ENCODE measurements around the gene XRN1. TPM values are rescaled to one million over a fixed set of nuclear protein-coding genes. Genes with fewer than 3 reads are reported as not detected.
"Not testable (repeated sequence)": the region's sequence is repeated elsewhere in the genome, so short reads cannot be mapped to it uniquely, and the experiment has no call there.

The XRN1 gene
- total RNA-seq, 1 donor, result 57.5 TPM

GRCh38 chr3:142445816-142446254 is 2.0 kb downstream of the XRN1 start:
- H2AFZ ChIP-seq (ENCODE audit: low read length), result no peak overlapping the region
- H3K9me3 ChIP-seq (ENCODE audit: low read depth, low read length), result no peaks in the 10 kb centered on the region
- peaks cover 13% of the 10 kb centered on the region for H3K4me1 ChIP-seq (ENCODE audit: insufficient read depth, low read length)
- peak; percentile 88 for DNase-seq (ENCODE audit: insufficient read length, low spot score, missing footprints)
- peaks cover 66% of the 10 kb centered on the region for H3K79me2 ChIP-seq (ENCODE audit: insufficient read depth, low read length)
- H3K27ac ChIP-seq (ENCODE audit: low read depth, low read length), result peak overlapping the region; percentile 98
- TF ChIP-seq CTCF (IDR thresholded peaks at IDR 0.05; ENCODE audit: extremely low read depth, low read depth, low read length), result no peak
- no peaks in the 10 kb centered on the region for H3K27me3 ChIP-seq (ENCODE audit: insufficient read depth, low read length)
- peaks cover 4% of the 10 kb centered on the region for H3K36me3 ChIP-seq (ENCODE audit: insufficient read depth, low read length)
- peaks cover 15% of the 10 kb centered on the region for H4K20me1 ChIP-seq (ENCODE audit: insufficient read depth, low read length)
- peak overlapping the region; percentile 93 for H3K4me3 ChIP-seq (ENCODE audit: insufficient read depth, low read length)
- peak overlapping the region; percentile 89 for H3K4me2 ChIP-seq (ENCODE audit: insufficient read depth, low read length)

GRCh38 chr3:142444343-142444742 is 3.5 kb downstream of the XRN1 start:
- Histone ChIP-seq H3K27ac (ENCODE audit: low read depth, low read length) (no peak overlapping the region), H3K4me3 (ENCODE audit: insufficient read depth, low read length) (no peak overlapping the region), H4K20me1 (ENCODE audit: insufficient read depth, low read length) (peaks cover 18% of the 10 kb centered on the region), H3K27me3 (ENCODE audit: insufficient read depth, low read length) (no peaks in the 10 kb centered on the region), H3K9me3 (ENCODE audit: low read depth, low read length) (no peaks in the 10 kb centered on the region), H2AFZ (ENCODE audit: low read length) (no peak overlapping the region), H3K79me2 (ENCODE audit: insufficient read depth, low read length) (peaks cover 81% of the 10 kb centered on the region), H3K4me1 (ENCODE audit: insufficient read depth, low read length) (peaks cover 13% of the 10 kb centered on the region), H3K36me3 (ENCODE audit: insufficient read depth, low read length) (no peaks in the 10 kb centered on the region), H3K4me2 (ENCODE audit: insufficient read depth, low read length) (no peak overlapping the region)
- TF ChIP-seq CTCF (IDR thresholded peaks at IDR 0.05; ENCODE audit: extremely low read depth, low read depth, low read length), result no peak
- DNase-seq (ENCODE audit: insufficient read length, low spot score, missing footprints), result no peak

GRCh38 chr3:142443060-142443459 is 4.8 kb downstream of the XRN1 start:
- H3K36me3 ChIP-seq (ENCODE audit: insufficient read depth, low read length); DNase-seq (ENCODE audit: insufficient read length, low spot score, missing footprints); H3K4me1 ChIP-seq (ENCODE audit: insufficient read depth, low read length); H3K4me2 ChIP-seq (ENCODE audit: insufficient read depth, low read length); H3K9me3 ChIP-seq (ENCODE audit: low read depth, low read length); H3K27me3 ChIP-seq (ENCODE audit: insufficient read depth, low read length); H3K4me3 ChIP-seq (ENCODE audit: insufficient read depth, low read length); H3K27ac ChIP-seq (ENCODE audit: low read depth, low read length); H2AFZ ChIP-seq (ENCODE audit: low read length): not testable (repeated sequence)
- Histone ChIP-seq H4K20me1 (ENCODE audit: insufficient read depth, low read length) (peaks cover 18% of the 10 kb centered on the region), H3K79me2 (ENCODE audit: insufficient read depth, low read length) (peaks cover 92% of the 10 kb centered on the region)

GRCh38 chr3:142439499-142440220 is 8.2 kb downstream of the XRN1 start:
- not testable (repeated sequence) for DNase-seq (ENCODE audit: insufficient read length, low spot score, missing footprints); H3K36me3 ChIP-seq (ENCODE audit: insufficient read depth, low read length); H3K27ac ChIP-seq (ENCODE audit: low read depth, low read length); H3K27me3 ChIP-seq (ENCODE audit: insufficient read depth, low read length); H2AFZ ChIP-seq (ENCODE audit: low read length); H3K4me1 ChIP-seq (ENCODE audit: insufficient read depth, low read length); H3K4me2 ChIP-seq (ENCODE audit: insufficient read depth, low read length); H3K9me3 ChIP-seq (ENCODE audit: low read depth, low read length); H3K4me3 ChIP-seq (ENCODE audit: insufficient read depth, low read length)
- peaks cover 85% of the 10 kb centered on the region for H3K79me2 ChIP-seq (ENCODE audit: insufficient read depth, low read length)
- peaks cover 18% of the 10 kb centered on the region for H4K20me1 ChIP-seq (ENCODE audit: insufficient read depth, low read length)

- not testable (repeated sequence) for H3K4me3 ChIP-seq (ENCODE audit: insufficient read depth, low read length); H3K4me2 ChIP-seq (ENCODE audit: insufficient read depth, low read length); DNase-seq (ENCODE audit: insufficient read length, low spot score, missing footprints); H3K27ac ChIP-seq (ENCODE audit: low read depth, low read length); H3K27me3 ChIP-seq (ENCODE audit: insufficient read depth, low read length); H2AFZ ChIP-seq (ENCODE audit: low read length); H3K36me3 ChIP-seq (ENCODE audit: insufficient read depth, low read length); H3K4me1 ChIP-seq (ENCODE audit: insufficient read depth, low read length); H3K9me3 ChIP-seq (ENCODE audit: low read depth, low read length)
- H3K79me2 ChIP-seq (ENCODE audit: insufficient read depth, low read length), result peaks cover 76% of the 10 kb centered on the region
- H4K20me1 ChIP-seq (ENCODE audit: insufficient read depth, low read length), result peaks cover 13% of the 10 kb centered on the region
Measured at GRCh38 chr3:142438096-142438495, 9.7 kb downstream of the XRN1 start.

Measured in osteoblast (primary cell).